HG03045 (cell line): ENCODE results near the gene GSK3A.
A peak's percentile ranks its signal among the peaks of the same experiment; 100 is the strongest.
"Not testable (repeated sequence)": the region's sequence is repeated elsewhere in the genome, so short reads cannot be mapped to it uniquely, and the experiment has no call there.

Source experiments
- ATAC-seq: cut with Tn5 transposase; IDR thresholded peaks from one replicate; pipeline ENCODE4 v1.9.1; 2021; ENCODE audit warnings: mild to moderate bottlenecking, moderate library complexity; ENCODE audit not compliant: unreplicated experiment

Gene GSK3A

DNA sequence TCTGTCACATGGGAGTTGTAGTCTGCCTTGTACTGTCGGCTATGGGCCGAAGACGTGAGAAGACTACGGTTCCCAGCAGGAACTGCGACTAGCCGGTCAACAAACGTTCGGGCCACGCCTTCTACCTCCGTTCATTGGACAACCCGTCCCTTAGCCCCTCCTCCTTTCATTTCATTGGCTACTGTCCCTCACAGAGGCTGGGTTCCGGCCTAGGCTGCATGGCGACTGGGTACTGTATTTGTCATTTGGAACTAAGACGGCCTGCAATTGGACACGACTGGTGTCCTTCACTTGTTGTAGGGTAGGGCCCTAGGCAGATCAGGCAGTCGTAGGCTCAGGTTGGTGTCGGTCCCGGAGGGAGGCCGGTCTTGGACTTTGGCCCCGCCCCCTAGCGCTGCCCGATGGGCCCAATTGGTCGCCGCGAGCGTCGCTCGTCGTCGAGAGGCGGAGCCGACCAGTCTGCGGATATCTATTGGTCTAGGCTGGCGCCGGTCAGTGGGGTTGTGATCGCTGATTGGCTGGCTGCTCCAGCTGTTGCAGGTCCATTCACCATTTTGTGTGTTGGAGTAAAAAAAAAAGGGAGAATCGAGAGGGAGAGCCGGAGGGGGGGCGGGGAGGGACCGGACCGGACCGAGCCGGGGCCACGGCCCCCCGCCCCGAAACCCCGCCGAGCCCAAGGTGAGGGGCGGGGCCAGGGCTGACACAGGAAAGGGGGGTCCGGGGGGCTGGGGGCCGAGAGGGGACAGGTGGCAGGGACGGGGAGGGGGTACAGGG, 26.5 kb upstream of the GSK3A start, which contains the start of gene CIC:
TSS of gene CIC (plus strand) at position 549 of the 774 bp plus-strand sequence. CDS start 2,532 bp downstream, outside the sequence.
- ATAC-seq = peak; percentile 76

DNA sequence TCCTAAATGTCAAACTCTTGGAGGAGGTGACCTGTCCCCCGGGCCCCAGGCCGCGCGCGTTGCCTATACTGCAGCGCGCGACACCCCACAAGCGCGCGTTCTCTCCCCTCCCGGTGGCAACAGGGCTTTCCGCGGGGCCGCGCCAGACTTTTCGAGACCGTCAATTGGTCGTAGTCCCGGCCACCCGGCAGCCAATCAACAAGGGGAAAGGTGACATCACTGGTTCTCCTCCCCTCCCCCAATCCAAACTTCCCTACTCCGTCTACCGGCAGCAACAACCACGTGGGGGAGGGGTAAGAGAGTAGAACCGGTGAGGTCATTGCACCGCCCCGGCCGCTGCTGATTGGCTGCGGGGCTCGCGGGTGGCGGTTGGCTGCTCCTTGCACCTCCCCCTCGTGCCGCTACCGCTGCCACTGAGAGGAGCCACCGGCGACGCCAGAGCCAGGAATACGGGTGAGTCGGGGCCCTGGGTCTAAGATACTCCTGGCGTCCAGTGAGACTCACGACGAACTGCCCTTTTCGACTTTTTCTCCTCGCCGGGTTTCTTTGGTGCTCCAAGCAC, 25.8 kb upstream of the GSK3A start:
- peak; percentile 63 for ATAC-seq

DNA sequence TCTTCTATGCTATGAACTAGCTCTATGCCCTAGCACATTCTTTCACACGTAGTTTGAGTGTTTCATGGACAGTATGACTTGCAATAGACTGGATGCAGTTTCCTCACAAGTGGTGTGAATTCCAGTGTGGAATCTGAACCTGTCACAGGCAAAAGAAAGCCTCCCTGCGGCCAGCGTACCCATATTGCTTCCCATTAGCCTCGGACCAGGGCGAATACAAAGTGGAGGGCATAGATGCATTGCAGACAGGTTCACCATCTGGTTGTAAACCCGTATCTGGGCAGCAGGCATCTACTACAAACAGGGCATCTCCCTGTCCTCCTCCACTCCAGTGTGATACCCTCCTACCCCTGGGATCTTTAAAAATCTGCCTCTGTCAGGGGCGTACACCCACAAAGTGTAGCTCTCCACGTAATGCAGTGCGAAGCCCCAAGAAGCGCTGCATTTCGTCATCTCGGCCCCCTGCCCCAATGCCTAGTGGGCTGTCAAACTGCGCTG, 25.3 kb upstream of the GSK3A start:
- ATAC-seq = no peak

DNA sequence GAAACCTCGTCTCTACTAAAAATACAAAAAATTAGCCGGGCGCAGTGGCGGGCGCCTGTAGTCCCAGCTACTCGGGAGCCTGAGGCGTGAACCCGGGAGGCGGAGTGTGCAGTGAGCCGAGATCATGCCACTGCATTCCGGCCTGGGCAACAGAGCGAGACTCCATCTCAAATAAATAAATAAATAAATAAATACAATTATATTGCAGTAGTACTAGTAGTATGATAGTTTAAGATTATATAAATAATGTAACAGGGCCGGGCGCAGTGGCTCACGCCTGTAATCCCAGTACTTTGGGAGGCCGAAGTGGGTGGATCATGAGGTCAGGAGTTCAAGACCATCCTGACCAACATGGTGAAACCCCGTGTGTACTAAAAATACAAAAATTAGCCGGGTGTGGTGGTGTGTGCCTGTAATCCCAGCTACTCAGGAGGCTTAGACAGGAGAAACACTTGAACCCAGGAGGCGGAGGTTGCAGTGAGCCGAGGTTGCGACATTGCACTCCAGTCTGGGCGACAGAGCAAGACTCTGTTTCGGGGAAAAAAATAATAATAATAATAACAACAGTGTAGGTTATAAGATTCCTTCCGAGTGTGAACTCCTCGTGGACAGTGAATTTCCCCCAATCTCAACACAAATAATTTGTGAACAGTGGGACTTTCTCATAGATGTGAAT, 24.7 kb upstream of the GSK3A start:
- ATAC-seq = not testable (repeated sequence)

DNA sequence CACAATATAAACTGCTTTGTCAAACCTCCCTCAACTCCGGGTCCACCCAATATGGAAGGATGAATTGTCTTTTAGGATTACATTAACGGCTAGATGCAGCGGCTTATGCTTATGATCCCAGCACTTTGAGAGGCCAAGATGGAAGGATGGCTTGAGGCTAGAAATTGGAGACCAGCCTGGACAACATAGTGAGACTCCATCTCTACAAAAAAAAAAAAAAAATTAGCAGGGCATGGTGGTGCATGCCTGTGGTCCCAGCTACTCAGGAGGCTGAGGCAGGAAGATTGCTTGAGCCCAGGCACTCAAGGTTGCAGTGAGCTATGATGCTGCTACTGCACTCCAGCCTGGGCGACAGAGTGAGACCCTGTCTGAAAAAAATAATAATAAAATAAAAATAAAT, 23.7 kb upstream of the GSK3A start:
- ATAC-seq = not testable (repeated sequence)

DNA sequence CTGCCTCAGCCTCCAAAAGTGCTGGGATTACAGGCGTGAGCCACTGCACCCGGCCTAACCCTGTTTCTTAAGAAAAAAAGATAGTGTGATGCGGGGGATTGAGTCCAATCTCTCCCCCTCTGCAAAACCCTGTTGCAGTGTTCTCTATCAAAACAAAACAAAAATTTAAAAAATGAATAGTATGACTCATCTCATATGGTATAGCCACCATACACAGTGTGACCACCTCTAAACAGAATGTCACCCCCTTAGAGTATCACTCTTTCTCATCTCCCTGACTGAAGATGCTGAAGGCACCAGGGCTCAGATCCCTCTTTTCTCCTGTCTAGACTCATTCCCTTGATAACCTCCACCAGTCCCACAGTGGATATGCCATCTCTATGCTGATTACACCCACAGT, 19.4 kb upstream of the GSK3A start:
- no peak for ATAC-seq

DNA sequence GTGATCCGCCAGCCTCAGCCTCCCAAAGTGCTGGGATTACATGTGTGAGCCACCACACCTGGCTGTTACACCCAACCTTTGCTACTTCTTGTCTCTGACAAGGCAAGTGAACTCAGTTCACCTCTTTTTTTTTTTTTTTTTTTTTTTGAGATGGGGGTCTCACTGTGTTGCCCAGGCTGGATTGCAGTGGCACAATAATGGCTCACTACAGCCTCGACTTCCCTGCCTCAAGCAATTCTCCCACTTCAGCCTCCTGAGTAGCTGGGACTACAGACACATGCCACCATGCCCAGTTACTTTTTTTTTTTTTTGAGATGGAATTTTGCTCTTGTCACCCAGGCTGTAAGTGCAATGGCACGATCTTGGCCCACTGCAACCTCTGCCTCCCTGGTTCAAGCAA, 15.4 kb upstream of the GSK3A start:
- not testable (repeated sequence) for ATAC-seq

DNA sequence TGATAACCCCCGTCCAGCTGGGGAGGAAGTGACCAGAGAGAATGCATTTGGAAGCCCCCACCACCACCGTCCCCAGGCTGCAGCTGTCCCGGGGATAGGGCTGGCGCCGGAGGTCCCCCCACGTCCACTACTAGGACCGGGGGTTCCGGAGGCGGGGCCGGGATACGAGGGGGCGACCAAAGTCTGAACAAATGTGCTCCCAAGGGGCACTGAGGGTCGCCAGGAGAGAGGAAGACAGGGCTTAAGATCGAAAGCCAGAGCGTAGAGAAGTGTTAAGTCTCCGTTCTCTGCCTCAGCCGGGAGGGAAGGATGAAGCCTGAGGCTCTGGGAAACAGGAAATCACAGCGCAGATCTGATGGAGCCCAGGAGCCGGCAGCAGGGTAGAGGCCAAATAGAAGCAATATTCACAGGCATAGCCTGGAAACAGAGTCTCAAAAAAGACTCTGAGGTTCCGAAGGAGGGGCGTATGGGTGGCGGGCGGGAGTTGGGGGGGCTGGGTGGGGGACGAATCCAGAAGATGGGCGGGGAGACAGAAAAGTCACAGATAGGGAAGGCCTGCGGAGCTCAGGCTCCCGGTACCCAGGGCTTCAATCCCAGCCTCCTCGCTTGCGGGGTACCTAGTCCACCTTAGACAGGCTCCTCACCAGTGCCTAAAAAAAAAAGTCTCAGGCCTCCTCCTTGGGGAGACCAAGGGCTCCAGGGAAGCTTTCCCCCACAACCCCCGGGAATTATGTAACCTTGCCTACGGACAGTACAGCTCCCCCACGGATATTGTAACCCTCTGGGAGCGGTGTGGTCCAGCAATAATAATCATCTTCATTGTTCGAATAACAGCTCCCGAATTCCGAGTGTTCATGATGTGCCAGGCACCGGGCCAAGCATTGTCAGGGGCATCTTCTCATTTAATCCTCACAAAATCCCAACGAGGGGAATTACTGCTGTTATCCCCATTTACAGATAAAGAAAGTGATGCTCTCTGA, 13.7 kb upstream of the GSK3A start:
- ATAC-seq = no peak

DNA sequence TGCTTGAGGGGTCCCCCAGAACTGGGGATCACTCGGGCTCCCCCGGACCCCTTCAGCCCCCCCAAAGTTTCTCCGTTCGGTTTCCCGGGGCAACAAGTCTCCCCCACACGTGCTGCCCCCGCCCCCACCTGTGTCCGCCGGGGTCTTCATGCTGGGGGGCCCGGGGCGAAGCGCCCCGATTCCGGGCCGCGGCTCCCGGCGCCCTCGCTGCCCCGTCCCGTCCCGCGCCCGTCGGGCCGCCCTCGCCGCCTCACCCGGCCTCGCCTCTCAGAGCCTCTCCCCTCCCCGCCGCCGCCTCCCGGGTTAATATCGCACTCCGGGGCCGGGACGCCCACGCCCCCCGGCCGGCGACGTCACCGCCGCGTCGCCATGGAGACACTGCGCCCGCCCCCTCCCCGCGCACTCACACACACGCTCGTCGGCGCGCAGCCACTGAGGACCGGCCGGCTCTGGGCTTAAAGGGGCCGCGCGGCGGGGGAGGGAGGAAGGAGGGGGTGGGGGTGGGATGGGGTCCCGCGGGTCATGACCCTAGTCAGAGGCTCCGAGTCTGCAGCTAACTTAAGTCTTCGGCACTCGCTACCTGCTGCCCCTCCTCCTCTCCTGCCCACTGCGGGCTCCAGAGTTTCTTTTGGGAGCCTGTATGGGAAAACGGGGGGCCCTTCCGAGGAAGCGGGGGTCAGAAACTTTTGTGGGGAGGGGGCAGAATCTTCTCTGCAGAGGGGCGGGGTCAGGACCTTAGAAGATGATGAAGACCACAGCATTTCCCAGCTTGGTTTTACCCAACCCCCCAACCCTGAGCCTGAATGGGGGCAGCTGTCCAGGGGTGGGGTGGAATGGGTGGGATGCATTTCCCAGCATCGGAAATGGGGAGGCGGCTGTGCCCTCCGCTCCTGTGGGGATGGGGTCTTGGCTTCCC, 12.7 kb upstream of the GSK3A start, which contains the start of gene ERF:
TSS of gene ERF (minus strand) at position 279 of the 916 bp plus-strand sequence. CDS start at position 150, 129 bp downstream.
- ATAC-seq = peak; percentile 56

DNA sequence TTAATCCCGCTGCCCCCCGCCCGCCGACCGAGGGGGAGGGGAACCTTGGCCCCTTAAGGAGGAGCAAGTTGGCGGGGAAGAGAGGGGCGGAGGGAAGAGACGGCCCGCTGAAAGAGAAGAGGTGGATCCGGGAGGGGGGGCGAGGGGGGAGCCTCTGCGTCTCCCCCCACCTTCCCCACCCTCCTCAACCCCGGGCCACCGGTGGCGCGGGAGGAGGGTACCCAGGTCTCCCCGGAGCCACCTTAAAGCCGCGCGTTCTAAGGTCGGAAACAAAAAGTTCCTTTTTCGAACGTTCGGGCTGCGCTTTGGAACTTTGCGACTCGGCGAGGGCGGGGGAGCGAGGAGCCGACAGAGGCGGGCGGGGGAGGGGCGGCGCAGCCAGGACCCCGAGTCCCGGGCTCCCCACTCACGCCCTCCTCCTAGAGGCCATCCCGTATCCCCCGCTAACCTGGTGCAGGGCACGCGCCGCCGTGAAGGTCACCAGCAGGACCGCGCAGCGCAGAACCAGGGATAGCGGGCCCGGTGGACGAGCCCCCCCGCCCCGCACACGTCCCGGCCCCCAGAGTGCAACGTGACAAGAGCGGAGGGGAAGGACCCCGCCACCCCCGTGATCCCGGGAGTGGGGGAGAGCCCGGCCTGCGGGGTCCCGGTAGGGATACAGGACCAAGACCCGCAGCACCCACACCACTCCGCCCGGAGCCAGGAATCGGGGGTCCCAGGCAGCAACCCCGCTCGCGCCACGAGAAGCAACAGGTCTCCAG, 11.9 kb upstream of the GSK3A start:
- ATAC-seq = peak; percentile 30

DNA sequence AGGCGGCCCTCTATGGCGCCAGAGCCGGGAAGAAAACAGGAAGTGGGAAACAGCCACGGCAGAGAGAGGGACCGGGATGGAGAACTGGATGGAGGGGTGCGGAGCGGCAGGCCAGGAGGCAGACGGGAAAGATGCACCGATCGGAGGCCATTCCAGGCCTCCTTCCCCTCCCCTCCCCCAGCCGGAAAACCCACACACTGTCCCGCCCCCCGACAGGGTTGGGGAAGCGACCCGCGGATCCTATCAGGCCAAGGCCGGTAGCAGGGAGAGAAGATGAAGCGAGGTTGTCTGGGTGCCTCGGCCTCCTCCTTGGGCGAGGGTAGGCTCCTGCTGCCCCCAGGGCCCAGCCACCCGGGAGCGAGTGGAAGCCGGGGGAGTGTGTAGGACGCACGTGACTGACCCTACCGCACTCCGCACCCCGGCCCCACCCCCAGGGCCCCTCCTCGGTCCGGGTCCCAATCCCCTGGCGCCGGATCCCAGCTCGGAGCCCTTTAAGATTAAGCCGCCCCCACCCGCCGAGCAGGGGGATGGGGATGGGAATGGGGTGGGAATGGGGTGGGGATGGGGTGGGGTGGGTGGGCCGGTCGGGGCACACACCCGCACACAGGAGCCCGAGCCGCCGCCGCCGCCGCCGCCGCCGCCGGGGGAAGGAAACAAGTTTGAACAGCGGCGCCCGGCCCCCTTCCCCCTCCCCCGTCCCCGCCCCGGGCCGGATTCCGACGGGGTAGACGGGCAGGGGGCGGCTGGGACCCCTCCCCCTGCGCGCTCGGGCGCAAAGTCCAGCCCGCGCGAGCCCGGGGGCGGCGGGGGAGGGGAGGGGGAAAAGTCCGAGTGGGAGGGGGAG, 11.1 kb upstream of the GSK3A start:
- peak; percentile 1 for ATAC-seq

DNA sequence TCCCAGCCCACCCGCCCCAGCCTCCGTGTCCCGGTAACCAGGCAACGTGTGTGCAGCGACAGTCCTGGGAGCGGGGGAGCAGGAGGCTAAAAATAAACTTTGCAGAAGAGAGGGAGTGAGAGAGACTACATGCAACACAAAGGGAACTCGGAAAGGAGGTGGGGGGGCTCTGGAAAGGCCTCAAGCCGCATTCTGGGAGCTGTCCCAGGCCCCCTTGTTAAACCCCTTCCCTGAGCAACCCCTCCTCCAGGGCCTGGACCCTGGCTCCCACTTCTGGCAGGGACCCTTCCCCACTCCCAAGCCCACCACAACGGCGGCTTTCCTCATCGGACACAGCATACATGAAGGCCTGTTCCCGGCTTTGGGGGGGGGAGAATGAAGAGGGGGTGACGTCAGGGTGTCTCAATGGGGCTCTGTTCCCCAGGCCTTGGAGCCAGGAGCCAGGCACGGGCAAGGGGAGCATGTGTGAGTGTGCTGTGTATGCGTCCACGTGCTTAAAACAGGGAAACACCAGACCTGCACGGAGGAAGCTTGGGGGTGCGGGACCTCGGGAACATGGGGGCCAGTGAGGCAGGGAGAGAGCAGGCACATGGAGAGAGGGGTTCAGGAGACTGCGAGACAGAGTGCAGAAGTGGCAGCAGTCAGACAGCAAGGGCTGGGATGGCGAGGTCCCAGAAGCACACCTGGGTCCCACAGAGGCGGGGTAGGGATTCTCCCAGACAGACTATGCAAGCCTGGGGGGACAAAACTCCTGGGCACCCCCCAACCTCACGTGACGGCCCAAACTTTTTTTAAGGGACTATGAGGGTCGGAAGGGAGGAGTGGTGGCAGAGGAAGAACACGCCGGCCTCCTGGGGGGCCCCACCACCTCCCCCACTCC, 10.2 kb upstream of the GSK3A start:
- ATAC-seq = no peak

DNA sequence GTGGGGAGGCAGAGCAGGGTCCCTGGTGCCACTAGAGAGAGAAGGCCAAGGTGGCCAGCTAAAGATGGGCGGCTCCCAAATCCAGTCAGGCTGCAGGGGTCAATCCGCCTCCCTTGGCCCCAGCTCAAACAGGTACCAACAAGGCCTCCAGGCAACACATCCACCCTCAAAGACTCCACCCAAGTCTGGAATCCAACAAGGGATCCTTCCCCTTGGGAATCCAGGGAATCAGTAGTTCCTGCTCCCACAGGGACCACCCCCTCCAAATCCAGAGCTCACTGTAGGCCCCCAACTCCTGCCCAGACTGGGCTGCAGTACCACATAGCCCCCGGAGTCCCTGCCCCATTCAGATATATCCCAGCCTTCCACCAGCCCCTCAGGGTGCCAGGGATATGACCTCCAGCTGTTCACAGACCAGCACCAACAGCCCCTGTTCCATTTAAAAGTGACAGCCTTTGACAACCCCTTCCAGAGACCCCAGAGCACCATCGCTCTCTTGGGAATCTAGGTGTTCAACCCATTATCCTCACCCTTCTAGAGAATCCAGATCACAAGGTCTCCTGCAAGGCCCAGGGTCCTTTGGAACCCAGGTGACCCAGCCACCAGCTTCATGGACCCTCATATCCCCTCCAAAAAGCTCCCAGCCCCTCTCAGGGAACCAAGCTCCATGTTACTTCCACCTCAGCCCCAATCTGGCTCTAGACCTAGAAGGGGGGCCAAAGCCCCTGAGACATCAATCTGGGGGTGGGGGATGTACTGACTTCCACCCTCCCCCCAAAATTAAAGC, 9.4 kb upstream of the GSK3A start:
- ATAC-seq = no peak

DNA sequence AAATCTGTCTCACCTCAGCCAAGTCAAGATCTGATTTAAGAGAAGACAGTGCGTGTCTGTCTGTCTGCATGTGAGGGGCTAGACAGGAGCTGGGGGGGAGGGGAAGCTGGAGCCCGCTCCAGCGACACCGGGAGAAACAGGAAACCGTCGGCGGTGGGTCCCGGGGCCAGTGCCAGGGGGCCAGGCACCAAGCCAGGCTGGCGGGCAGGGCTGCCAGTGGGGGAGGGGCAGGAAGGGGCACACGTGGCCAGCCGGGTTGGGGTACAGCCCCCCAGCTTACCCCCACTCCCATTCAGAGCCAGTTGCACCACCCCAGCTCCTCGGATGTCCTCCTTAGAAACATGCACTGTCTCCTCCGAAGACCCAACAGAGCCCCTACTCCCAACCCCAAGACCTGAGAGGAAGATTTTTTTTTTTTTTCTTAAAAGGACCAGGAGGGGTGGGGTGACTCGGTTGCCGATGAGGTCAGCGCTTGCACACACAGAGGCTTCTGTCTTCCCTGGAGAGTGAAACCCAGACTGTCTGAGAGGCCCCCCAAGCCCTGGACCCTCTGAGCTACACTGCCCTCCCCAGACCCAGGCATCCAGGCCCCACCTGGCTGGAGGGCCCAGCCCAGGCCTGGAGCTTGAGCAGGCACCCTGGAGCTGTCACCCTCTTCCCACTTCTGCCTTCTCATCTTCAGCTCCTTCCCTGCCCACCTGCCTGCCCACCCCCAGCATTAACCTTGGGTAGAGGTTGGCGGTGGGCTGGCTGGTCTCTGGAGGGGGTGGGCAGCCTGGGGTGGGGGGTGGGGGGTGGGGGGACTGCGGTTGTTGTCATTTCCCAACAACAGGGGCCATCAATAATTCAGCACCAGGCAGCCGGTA, 8.5 kb upstream of the GSK3A start:
- ATAC-seq = no peak

DNA sequence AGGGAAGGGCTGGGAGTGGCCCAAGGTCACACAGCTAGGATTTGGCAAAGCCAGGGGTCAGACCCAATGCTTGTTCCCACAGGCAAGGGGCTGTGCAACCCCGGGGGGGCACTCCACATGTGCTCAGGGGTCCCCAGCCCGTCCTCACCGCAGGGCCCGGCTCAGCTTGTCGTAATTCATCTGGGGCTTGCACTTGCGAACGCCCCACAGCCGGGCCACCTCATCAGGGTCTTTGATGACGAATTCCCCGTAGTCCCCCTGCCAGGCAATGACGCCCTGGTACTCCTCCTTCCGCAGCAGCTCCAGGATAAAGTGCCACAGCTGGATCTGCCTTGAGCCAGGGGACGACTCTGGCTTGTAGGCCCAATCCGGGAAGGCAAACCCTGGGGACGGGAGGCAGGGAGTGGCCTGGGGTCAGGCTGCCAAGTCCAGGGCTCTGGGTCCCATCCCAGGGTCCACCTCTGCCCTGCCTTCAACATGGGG, 7.8 kb upstream of the GSK3A start:
- no peak for ATAC-seq
